Bone marrow (tissue), 2 donors: ENCODE results near the gene ANO7.

ENCODE experiments used
- DNase-seq, 2 donors: peaks; one replicate each; lab custom pipeline; 2025; lab: John Stamatoyannopoulos, UW

ANO7 gene

GRCh38 chr2:241208058-241208457, 19.6 kb downstream of the ANO7 start:
- no peak for DNase-seq

- no peak for DNase-seq
Measured at GRCh38 chr2:241209271-241209670, 20.8 kb downstream of the ANO7 start.

- no peak for DNase-seq
Measured at GRCh38 chr2:241211276-241211675, 22.8 kb downstream of the ANO7 start.

GRCh38 chr2:241213041-241213440, 24.6 kb downstream of the ANO7 start:
- no peak for DNase-seq

GRCh38 chr2:241213567-241213966, 25.1 kb downstream of the ANO7 start:
- no peak for DNase-seq

GRCh38 chr2:241214209-241214608, 25.7 kb downstream of the ANO7 start:
- DNase-seq: no peak

GRCh38 chr2:241214766-241215165, 26.3 kb downstream of the ANO7 start:
- DNase-seq: no peak

- no peak for DNase-seq
Measured at GRCh38 chr2:241215421-241215820, 26.9 kb downstream of the ANO7 start.

GRCh38 chr2:241216211-241216761, 27.8 kb downstream of the ANO7 start:
- no peak for DNase-seq

GRCh38 chr2:241217320-241218031, 29.0 kb downstream of the ANO7 start:
- DNase-seq: no peak

- DNase-seq: no peak
Measured at GRCh38 chr2:241218131-241219029, 29.9 kb downstream of the ANO7 start.

GRCh38 chr2:241219030-241219382, 30.5 kb downstream of the ANO7 start:
- DNase-seq: no peak

- no peak for DNase-seq
Measured at GRCh38 chr2:241219856-241220356, 31.4 kb downstream of the ANO7 start.

GRCh38 chr2:241223211-241224017, 34.9 kb downstream of the ANO7 start:
- no peak for DNase-seq

GRCh38 chr2:241224018-241224850, 35.8 kb downstream of the ANO7 start:
- no peak for DNase-seq

GRCh38 chr2:241224851-241225438, 36.5 kb downstream of the ANO7 start:
- DNase-seq: no peak

- DNase-seq: no peak
Measured at GRCh38 chr2:241225545-241225944, 37.1 kb downstream of the ANO7 start.

GRCh38 chr2:241225983-241226382, 37.5 kb downstream of the ANO7 start:
- DNase-seq: no peak

GRCh38 chr2:241226723-241227572, 38.5 kb downstream of the ANO7 start:
- no peak for DNase-seq

- no peak for DNase-seq
Measured at GRCh38 chr2:241227594-241227993, 39.1 kb downstream of the ANO7 start.
